Sigmoid colon (tissue), 4 donors: ENCODE results near the gene FBXO34.

Experiments used
- CTCF ChIP-seq, 4 experiments: fragments of 450-650 bp in 3 of 4; fragments of 200-600 bp in 1 of 4; IDR thresholded peaks; one replicate each; pipeline ENCODE4 v1.5.1; 2016 to 2019; ENCODE audit warnings: antibody characterized with exemption in 4 of 4, mild to moderate bottlenecking in 3 of 4, moderate library complexity in 2 of 4
- EP300 ChIP-seq, 4 donors: sonication (generic); formaldehyde crosslinking; IDR thresholded peaks; one replicate each; pipeline ENCODE4 v1.6.1; 2017; ENCODE audit warnings: antibody characterized with exemption in 4 of 4
- POLR2A ChIP-seq, 2 donors: fragments of 450-650 bp; IDR thresholded peaks; one replicate each; pipeline ENCODE4 v1.6.1; 2016; ENCODE audit warnings: antibody characterized with exemption in 2 of 2, mild to moderate bottlenecking in 2 of 2, moderate library complexity in 2 of 2
- POLR2AphosphoS5 ChIP-seq, 4 donors: sonication (generic); formaldehyde crosslinking; IDR thresholded peaks; one replicate each; pipeline ENCODE4 v1.6.1; 2017; ENCODE audit warnings: antibody characterized with exemption in 4 of 4

GRCh38 chr14:55382483-55382882, 111.3 kb downstream of the FBXO34 start:
- TF ChIP-seq EP300 (IDR thresholded peaks at IDR 0.05) (no peak), CTCF (IDR thresholded peaks at IDR 0.05) (no peak), POLR2A (IDR thresholded peaks at IDR 0.05) (no peak), POLR2AphosphoS5 (IDR thresholded peaks at IDR 0.05) (no peak)
